NCI-H2107 (cell line): ENCODE data around the gene FAM107B.
"Not testable (repeated sequence)": the region's sequence is repeated elsewhere in the genome, so short reads cannot be mapped to it uniquely, and the experiment has no call there.

Source experiments
- DNase-seq: peaks from one replicate; lab custom pipeline; 2025; lab: John Stamatoyannopoulos, UW

FAM107B gene

DNA sequence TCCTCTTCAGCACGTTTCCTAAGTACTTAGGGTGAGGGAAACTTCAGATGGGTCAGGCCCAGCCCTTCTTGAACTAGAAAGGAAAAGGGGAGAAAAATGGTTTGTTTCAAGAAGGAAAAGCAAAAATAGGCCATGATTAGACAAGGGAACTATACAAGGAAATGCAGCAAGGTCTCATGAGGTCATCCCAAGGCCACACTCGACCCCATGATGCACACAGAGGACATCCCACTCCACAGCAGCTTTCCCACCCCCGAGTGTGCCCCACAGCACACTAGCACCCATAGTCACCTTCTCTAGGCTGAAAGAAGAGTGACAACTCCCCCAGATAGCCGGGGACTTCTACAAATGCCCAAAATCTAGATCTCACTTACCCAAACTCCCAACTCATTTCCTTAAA lies 173.4 kb downstream of the FAM107B start:
- DNase-seq: no peak

DNA sequence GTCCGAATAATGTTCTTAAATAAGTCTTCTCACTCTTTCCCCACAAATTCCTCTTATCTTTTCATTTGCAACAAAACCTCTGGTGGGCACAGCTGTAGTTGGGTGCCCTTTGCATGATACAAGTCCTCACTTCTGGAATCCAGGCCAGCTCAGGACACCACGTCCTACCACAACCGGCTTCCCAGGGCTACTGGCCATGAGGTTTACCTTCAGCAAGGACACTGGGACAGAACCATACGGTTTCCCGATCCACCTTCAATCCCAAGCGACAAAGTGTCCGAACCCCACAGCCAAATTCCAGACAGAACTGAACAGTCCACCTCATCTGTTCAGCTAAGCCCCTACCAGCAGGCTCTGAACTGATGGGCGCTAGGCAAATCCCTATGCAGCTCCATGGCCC lies 174.6 kb downstream of the FAM107B start:
- no peak for DNase-seq

DNA sequence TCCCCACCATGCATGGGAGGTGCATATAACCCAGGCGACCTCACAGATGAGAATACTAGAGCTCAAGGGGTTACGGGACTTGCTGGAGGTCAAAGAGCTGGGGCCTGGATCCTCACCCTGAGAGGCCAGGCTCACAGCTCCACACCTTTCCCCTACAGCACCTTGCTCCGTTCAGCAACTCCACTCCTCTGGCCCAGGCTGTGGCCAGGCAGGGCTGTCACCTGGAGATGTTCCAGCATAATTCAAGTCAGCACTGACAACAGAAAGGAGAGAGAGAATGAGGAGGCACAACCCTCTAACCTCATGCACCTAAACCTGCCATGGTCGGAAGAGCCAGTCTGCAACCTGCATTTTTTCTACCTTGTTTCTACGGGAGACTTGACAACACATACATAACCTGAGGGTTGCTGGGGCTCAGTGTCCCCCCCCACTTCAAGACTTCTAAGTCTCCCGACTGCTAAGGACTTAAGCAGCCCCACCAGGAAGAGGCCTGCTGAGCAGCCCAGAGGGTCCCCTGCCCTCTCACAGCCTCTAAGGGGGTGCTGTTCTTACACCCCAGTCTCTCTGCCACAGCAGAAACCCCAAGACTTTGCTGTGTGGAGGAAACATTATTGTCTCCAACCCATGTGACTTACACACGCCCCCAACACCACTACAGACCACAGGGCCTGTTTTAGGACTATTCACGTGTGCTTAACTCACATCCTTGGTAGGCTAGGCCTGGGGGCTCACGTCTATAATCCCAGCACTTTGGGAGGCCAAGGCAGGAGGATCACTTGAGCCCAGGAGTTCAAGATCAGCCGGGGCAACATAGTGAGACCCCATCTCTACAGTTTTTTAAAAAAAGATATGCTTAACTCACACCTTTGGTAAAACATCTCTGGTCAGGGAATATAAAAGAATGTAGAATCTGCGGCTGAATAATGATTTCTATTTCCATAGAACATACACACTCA lies 175.6 kb downstream of the FAM107B start:
- DNase-seq: no peak

- no peak for DNase-seq
Observed at GRCh38 chr10:14595526-14596182, 179.0 kb downstream of the FAM107B start.

- no peak for DNase-seq
Observed at GRCh38 chr10:14594878-14595525, 179.7 kb downstream of the FAM107B start.

- no peak for DNase-seq
Observed at GRCh38 chr10:14593806-14594205, 180.9 kb downstream of the FAM107B start.

GRCh38 chr10:14592566-14592965 lies 182.1 kb downstream of the FAM107B start:
- DNase-seq: no peak

- DNase-seq: no peak
Observed at GRCh38 chr10:14592026-14592425, 182.7 kb downstream of the FAM107B start.

DNA sequence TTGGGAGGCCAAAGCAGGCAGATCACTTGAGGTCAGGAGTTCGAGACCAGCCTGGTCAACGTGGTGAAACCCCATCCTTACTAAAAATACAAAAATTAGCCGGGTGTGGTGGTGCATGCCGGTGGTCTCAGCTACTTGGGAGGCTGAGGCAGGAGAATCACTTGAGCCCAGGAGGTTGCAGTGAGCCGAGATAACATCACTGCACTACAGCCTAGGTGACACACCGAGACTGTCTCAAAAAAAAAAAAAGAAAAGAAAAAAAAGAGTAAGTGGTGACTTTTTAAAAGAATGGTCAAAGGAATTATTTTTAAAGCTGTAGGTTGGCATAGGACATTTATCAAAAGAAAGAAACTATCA lies 185.8 kb downstream of the FAM107B start:
- not testable (repeated sequence) for DNase-seq

DNA sequence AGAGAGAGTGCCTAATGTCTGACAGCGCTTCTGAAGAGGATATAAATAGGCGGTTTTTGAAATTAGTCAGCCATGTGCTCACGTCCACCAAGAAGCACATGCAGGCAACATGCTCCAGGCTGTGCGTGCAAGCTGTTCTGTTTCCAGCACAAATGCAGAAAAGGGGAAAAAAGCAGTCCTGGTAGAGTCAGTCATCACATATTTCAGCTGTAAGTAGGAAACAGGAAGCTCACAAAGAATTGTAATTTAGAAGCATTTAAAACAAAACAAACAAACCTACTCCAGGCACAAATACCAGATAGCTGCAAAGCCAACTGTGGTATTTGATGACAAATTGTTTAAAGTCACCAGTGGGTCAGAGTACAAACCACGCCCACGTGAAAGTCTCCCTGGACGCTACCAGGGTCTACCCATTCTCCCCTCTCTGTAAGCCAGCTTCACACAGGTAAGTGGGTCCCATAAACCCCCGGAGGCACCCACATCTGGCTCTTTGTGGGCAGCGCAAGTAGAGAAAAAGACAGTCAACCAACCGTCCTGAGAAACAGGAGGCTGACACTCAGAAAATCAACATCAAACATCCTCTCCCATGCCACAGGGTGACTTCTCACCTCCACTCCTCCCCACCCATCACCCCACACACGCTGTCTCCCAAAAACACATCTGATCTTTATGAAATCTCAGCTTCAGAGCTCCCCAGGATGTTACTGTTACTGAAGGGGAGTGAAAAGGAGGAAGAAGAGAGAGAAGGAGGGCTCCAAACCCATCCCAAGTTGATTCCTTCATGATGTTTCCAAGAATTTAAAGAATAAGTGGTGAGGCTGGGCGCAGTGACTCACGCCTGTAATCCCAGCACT lies 186.4 kb downstream of the FAM107B start:
- DNase-seq: no peak

DNA sequence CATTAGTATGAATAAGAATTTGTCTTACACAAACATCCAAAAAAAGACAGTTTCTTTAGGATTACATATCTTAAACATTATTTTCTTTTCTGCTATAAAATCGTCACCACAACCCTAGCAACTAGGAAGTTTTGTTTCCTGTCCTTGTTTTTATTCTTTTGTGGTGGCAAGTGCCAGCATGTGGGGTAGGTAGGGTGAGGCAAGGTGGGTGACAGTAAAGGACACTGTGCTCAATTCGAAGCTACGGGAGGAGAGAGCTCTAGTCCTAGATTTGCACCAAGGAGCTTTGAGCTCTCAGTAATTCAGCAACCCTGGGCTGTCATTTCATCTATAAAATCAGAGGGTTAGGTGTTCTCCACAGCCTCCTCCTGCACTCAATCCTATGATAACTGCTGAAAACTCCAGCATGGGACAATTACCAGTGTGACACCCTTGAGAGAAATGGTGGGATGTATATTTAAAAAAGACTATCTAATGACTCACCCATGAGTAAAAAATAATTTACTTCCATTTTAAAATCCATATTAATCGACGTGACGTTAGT lies 187.1 kb downstream of the FAM107B start:
- no peak for DNase-seq

- no peak for DNase-seq
Observed at GRCh38 chr10:14586901-14587300, 187.8 kb downstream of the FAM107B start.

DNA sequence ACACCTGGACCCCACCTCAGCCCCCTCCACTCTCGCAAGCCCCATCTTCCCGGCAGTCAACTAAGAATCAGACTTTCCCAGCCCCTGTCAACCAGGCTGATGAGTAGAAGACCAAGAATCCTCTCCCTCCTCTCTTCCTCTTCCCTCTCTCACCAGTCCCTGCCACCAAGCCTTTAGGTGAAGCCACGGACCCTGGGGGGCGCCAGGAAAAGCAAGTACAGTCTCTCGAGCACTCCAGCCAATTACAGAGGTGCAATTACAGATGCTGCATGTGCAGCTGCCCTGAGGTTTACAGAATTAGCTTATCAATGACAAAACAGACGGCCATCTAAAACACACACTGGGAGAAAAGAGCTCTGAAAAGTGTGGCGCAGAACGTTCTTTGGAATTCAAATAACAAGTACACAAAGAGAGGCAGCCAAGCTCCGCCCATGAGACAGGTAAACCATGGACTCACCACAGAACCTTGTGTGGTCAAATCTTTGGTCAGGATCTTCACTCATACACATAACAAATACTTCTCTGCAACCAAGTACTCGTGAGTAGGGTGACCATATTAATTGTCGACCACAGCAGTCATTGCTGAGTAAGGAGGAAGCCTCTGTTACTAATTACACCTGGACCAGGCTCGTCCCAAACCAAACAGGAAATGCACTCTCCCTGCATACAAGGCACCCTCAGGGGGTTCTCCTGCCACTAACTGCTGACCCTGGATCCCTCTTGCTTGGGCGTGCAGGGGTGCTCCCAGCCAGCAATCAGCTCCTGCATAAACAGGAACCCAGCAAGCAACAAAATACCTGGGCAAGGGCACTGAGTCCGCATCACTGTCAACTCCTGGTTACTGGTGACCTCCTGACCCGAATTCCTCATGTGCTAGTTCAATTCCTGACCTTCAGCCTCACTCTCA lies 189.2 kb downstream of the FAM107B start:
- DNase-seq: no peak

DNA sequence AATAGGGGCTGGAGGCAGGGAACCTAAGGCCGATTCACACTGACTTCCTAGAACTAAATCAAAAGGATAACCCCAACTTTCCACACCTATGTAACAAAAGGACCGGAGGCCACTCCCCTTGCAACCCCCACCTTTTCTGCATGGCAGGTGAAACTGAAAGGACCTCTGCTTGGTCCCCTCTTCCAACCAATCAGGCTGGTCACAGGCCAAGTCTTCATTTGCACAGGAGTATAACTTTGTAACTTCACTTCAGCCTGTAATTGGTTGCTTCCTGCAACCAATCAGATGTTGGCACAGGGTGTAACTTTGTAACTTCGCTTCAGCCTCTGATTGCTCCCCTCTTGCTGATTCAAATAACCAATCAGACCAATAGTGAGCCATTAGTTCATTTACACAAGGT lies 190.0 kb downstream of the FAM107B start:
- DNase-seq: no peak

- DNase-seq: no peak
Observed at GRCh38 chr10:14583967-14584366, 190.7 kb downstream of the FAM107B start.

DNA sequence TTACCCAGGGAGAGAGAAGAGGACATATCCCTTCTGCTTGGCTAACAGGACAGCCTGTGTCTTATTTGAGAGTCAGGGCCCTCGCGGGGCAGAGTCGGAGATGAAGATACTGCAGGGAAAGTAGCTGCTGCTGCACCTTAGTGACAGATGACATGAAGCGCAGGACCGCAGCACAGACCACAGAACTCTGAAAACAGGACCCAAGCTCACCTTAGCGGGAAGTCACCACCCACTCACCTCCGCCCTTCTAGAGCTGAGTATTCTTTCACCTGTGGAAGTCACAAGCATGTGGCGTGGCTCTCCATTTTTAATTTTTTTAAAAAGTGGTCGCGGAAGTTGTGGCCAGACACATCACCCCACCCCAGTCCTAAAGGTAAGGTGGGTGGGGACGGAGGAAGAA lies 191.4 kb downstream of the FAM107B start:
- DNase-seq: no peak

- no peak for DNase-seq
Observed at GRCh38 chr10:14581553-14582321, 193.0 kb downstream of the FAM107B start.

GRCh38 chr10:14580671-14581332 lies 193.9 kb downstream of the FAM107B start:
- no peak for DNase-seq

DNA sequence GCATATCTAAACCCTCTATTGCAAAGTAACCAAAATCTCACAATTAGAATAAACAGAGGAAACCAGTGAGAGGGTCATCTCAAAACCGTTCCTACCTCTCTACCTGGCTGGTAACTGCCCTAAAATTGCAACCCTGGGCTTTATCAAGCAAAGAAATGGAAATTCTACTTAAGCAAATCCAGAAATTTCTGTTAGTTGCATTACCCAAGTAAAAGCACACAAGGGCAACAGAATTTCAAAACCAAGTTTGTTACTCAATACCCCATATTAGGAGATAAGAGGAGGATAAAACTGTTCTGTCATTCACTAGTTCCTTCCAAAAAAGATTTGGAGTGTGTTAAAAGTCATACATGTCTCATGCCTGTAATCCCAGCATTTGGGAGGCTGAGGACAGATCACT lies 195.3 kb downstream of the FAM107B start:
- no peak for DNase-seq
